Neuron (in vitro differentiated cells): Measurements from ENCODE around the gene CLCA2.

Experiments
- H2AFZ ChIP-seq: one replicate; pipeline ENCODE4 v1.6.1; 2013; ENCODE audit warnings: low read depth, mild to moderate bottlenecking, inconsistent platforms, low read length, moderate library complexity
- H3K27me3 ChIP-seq: one replicate; pipeline ENCODE4 v1.6.1; 2013; ENCODE audit warnings: low read length; ENCODE audit not compliant: insufficient read depth
- H3K36me3 ChIP-seq: one replicate; pipeline ENCODE4 v1.6.1; 2013; ENCODE audit warnings: low read length; ENCODE audit not compliant: insufficient read depth
- H3K4me1 ChIP-seq: one replicate; pipeline ENCODE4 v1.6.1; 2013; ENCODE audit warnings: low read length; ENCODE audit not compliant: insufficient read depth
- H3K4me3 ChIP-seq: 2 replicates; pipeline ENCODE4 v1.5.1; 2013; ENCODE audit warnings: mild to moderate bottlenecking, low read length, moderate library complexity
- H3K9me3 ChIP-seq: one replicate; pipeline ENCODE4 v1.6.1; 2013; ENCODE audit warnings: low read length

CLCA2 gene

GRCh38 chr1:86409416-86410021, 14.5 kb upstream of the CLCA2 start:
- no peak overlapping the region for H3K4me3 ChIP-seq
- H3K9me3 ChIP-seq, result no peaks in the 10 kb centered on the region
- no peaks in the 10 kb centered on the region for H3K36me3 ChIP-seq
- H3K27me3 ChIP-seq, result peaks cover 5% of the 10 kb centered on the region
- no peak overlapping the region for H2AFZ ChIP-seq
- no peaks in the 10 kb centered on the region for H3K4me1 ChIP-seq

- Histone ChIP-seq H2AFZ (no peak overlapping the region), H3K27me3 (peaks cover 3% of the 10 kb centered on the region), H3K4me3 (no peak overlapping the region), H3K36me3 (no peaks in the 10 kb centered on the region), H3K9me3 (no peaks in the 10 kb centered on the region), H3K4me1 (no peaks in the 10 kb centered on the region)
These were observed 13.1 kb upstream of the CLCA2 start for GRCh38 chr1:86410879-86411278.

- H3K27me3 ChIP-seq, result peaks cover 3% of the 10 kb centered on the region
- no peak overlapping the region for H3K4me3 ChIP-seq
- H3K9me3 ChIP-seq, result no peaks in the 10 kb centered on the region
- no peaks in the 10 kb centered on the region for H3K36me3 ChIP-seq
- H2AFZ ChIP-seq, result no peak overlapping the region
- H3K4me1 ChIP-seq, result no peaks in the 10 kb centered on the region
These were observed 7.6 kb upstream of the CLCA2 start for GRCh38 chr1:86416343-86416742.

GRCh38 chr1:86419277-86419903, 4.6 kb upstream of the CLCA2 start:
- Histone ChIP-seq H3K36me3 (no peaks in the 10 kb centered on the region), H3K4me1 (no peaks in the 10 kb centered on the region), H3K9me3 (no peaks in the 10 kb centered on the region), H3K4me3 (no peak overlapping the region), H3K27me3 (peaks cover 8% of the 10 kb centered on the region), H2AFZ (no peak overlapping the region)

GRCh38 chr1:86421601-86422280, 2.2 kb upstream of the CLCA2 start:
- no peak overlapping the region for H2AFZ ChIP-seq
- peaks cover 5% of the 10 kb centered on the region for H3K27me3 ChIP-seq
- H3K9me3 ChIP-seq, result no peaks in the 10 kb centered on the region
- H3K4me3 ChIP-seq, result no peak overlapping the region
- H3K36me3 ChIP-seq, result no peaks in the 10 kb centered on the region
- H3K4me1 ChIP-seq, result no peaks in the 10 kb centered on the region

- Histone ChIP-seq H3K4me3 (no peak overlapping the region), H2AFZ (no peak overlapping the region), H3K9me3 (no peaks in the 10 kb centered on the region), H3K36me3 (no peaks in the 10 kb centered on the region), H3K27me3 (peaks cover 5% of the 10 kb centered on the region), H3K4me1 (no peaks in the 10 kb centered on the region)
These were observed 498 bp upstream of the CLCA2 start for GRCh38 chr1:86423473-86423872.

- no peaks in the 10 kb centered on the region for H3K36me3 ChIP-seq
- no peak overlapping the region for H3K4me3 ChIP-seq
- peaks cover 2% of the 10 kb centered on the region for H3K27me3 ChIP-seq
- no peak overlapping the region for H2AFZ ChIP-seq
- H3K9me3 ChIP-seq, result no peaks in the 10 kb centered on the region
- H3K4me1 ChIP-seq, result no peaks in the 10 kb centered on the region
These were observed 5.3 kb downstream of the CLCA2 start for GRCh38 chr1:86429122-86429725.

GRCh38 chr1:86429835-86430234, 5.9 kb downstream of the CLCA2 start:
- Histone ChIP-seq H2AFZ (no peak overlapping the region), H3K4me3 (no peak overlapping the region), H3K36me3 (no peaks in the 10 kb centered on the region)

GRCh38 chr1:86430376-86430775, 6.4 kb downstream of the CLCA2 start:
- Histone ChIP-seq H3K9me3 (no peaks in the 10 kb centered on the region), H3K27me3 (peaks cover 2% of the 10 kb centered on the region), H3K36me3 (no peaks in the 10 kb centered on the region), H3K4me1 (no peaks in the 10 kb centered on the region), H2AFZ (no peak overlapping the region), H3K4me3 (no peak overlapping the region)

More at GRCh38 chr1:86429835-86430234, 5.9 kb downstream of the CLCA2 start:
- H3K9me3 ChIP-seq, result no peaks in the 10 kb centered on the region
- H3K27me3 ChIP-seq, result peaks cover 2% of the 10 kb centered on the region
- H3K4me1 ChIP-seq, result no peaks in the 10 kb centered on the region

GRCh38 chr1:86434059-86434458, 10.1 kb downstream of the CLCA2 start:
- H3K36me3 ChIP-seq, result no peaks in the 10 kb centered on the region
- no peak overlapping the region for H3K4me3 ChIP-seq
- H2AFZ ChIP-seq, result no peak overlapping the region
- peaks cover 2% of the 10 kb centered on the region for H3K27me3 ChIP-seq
- no peaks in the 10 kb centered on the region for H3K9me3 ChIP-seq
- peaks cover 4% of the 10 kb centered on the region for H3K4me1 ChIP-seq

GRCh38 chr1:86435327-86435726, 11.4 kb downstream of the CLCA2 start:
- Histone ChIP-seq H3K36me3 (no peaks in the 10 kb centered on the region), H2AFZ (no peak overlapping the region), H3K4me3 (no peak overlapping the region), H3K4me1 (peaks cover 4% of the 10 kb centered on the region), H3K9me3 (no peaks in the 10 kb centered on the region), H3K27me3 (no peaks in the 10 kb centered on the region)

GRCh38 chr1:86436041-86436440, 12.1 kb downstream of the CLCA2 start:
- H3K27me3 ChIP-seq, result no peaks in the 10 kb centered on the region
- peaks cover 4% of the 10 kb centered on the region for H3K4me1 ChIP-seq
- no peak overlapping the region for H2AFZ ChIP-seq
- no peak overlapping the region for H3K4me3 ChIP-seq
- no peaks in the 10 kb centered on the region for H3K36me3 ChIP-seq
- no peaks in the 10 kb centered on the region for H3K9me3 ChIP-seq

GRCh38 chr1:86441581-86441980, 17.6 kb downstream of the CLCA2 start:
- no peaks in the 10 kb centered on the region for H3K36me3 ChIP-seq

More at GRCh38 chr1:86441581-86441980, 17.6 kb downstream of the CLCA2 start:
- Histone ChIP-seq H3K27me3 (no peaks in the 10 kb centered on the region), H3K4me1 (no peaks in the 10 kb centered on the region), H2AFZ (no peak overlapping the region), H3K4me3 (no peak overlapping the region), H3K9me3 (no peaks in the 10 kb centered on the region)
